Keratinocyte (primary cell): ENCODE data around the gene ZNF638.

Source experiments
- EZH2 ChIP-seq: IDR thresholded peaks from one replicate; pipeline ENCODE4 v1.6.1; 2012; ENCODE audit warnings: inconsistent platforms, mild to moderate bottlenecking, low read length, moderate library complexity
- TF ChIP-seq, protein P1 (sequence below), 3 experiments: IDR thresholded peaks in 1 of 3; conservative IDR thresholded peaks in 1 of 3; optimal IDR thresholded peaks in 1 of 3; 2 replicates in 2 of 3; 3 replicates in 1 of 3; pipeline versions ENCODE3 to v1.5.1; 2011; ENCODE audit warnings: low read length in 3 of 3, mild to moderate bottlenecking in 3 of 3, moderate library complexity in 2 of 3, control low read depth in 1 of 3, inconsistent platforms in 1 of 3; ENCODE audit not compliant: insufficient read depth in 2 of 3; ENCODE audit errors: extremely low read depth in 1 of 3

DNA sequence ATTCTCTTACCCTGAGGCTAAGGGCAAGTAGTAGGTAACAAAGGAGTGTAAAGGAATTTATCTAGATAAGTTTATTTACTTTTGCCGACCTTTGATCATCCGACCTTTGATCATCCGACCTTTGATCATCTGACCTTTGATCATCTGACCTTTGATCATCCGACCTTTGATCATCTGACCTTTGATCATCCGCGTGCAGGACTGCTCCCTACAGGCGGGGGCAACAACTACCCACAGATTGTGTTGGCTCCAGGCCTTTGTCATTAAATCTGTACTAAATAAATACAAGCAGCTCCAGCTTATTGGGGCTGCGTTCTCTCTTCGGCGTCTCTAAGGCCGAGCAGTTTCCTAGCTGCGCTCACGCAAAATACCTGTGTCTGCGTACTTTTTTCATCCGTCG is 56.6 kb downstream of the ZNF638 start:
- TF ChIP-seq, protein P1, sequence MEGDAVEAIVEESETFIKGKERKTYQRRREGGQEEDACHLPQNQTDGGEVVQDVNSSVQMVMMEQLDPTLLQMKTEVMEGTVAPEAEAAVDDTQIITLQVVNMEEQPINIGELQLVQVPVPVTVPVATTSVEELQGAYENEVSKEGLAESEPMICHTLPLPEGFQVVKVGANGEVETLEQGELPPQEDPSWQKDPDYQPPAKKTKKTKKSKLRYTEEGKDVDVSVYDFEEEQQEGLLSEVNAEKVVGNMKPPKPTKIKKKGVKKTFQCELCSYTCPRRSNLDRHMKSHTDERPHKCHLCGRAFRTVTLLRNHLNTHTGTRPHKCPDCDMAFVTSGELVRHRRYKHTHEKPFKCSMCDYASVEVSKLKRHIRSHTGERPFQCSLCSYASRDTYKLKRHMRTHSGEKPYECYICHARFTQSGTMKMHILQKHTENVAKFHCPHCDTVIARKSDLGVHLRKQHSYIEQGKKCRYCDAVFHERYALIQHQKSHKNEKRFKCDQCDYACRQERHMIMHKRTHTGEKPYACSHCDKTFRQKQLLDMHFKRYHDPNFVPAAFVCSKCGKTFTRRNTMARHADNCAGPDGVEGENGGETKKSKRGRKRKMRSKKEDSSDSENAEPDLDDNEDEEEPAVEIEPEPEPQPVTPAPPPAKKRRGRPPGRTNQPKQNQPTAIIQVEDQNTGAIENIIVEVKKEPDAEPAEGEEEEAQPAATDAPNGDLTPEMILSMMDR (optimal IDR thresholded peaks at IDR 0.05 in 1 of 3, IDR thresholded peaks at IDR 0.05 in 1 of 3, conservative IDR thresholded peaks at IDR 0.05 in 1 of 3; ENCODE audit: extremely low read depth in 1 of 3, insufficient read depth in 2 of 3, low read length in 3 of 3), result no peak
- no peak for TF ChIP-seq EZH2
